Liver (tissue), 9 donors: ENCODE data around the gene FGD6. TPM values are rescaled to one million over a fixed set of nuclear protein-coding genes. Genes with fewer than 3 reads are reported as not detected.

Source experiments
- DNase-seq: peaks from one replicate; pipeline ENCODE4 v3.0.0-alpha.2; 2017; ENCODE audit warnings: low spot score
- H3K27ac ChIP-seq, 2 donors: one replicate each; pipeline ENCODE4 v1.7.0; 2013; ENCODE audit warnings: inconsistent platforms in 2 of 2, low read length in 2 of 2, control low read depth in 1 of 2, low read depth in 1 of 2, mild to moderate bottlenecking in 1 of 2
- H3K27me3 ChIP-seq, 4 donors: one replicate each; pipeline versions ENCODE4 v1.6.1 to v1.7.0; 2013; ENCODE audit warnings: low read length in 3 of 4, inconsistent platforms in 1 of 4, mild to moderate bottlenecking in 1 of 4, moderate library complexity in 1 of 4; ENCODE audit not compliant: control insufficient read depth in 4 of 4, insufficient read depth in 4 of 4
- H3K36me3 ChIP-seq, 4 donors: one replicate each; pipeline versions ENCODE4 v1.6.1 to v1.7.0; 2013; ENCODE audit warnings: low read length in 3 of 4, mild to moderate bottlenecking in 3 of 4, low read depth in 1 of 4, moderate library complexity in 1 of 4; ENCODE audit not compliant: control insufficient read depth in 4 of 4, insufficient read depth in 3 of 4
- H3K4me1 ChIP-seq, 4 donors: one replicate each; pipeline versions ENCODE4 v1.6.1 to v1.7.0; 2013; ENCODE audit warnings: low read length in 3 of 4, mild to moderate bottlenecking in 3 of 4, moderate library complexity in 1 of 4; ENCODE audit not compliant: control insufficient read depth in 4 of 4, insufficient read depth in 4 of 4
- H3K4me3 ChIP-seq, 3 donors: one replicate each; pipeline versions ENCODE4 v1.6.1 to v1.7.0; 2013; ENCODE audit warnings: low read length in 3 of 3, control low read depth in 1 of 3, low read depth in 1 of 3, mild to moderate bottlenecking in 1 of 3
- H3K9ac ChIP-seq, 2 donors: one replicate each; pipeline ENCODE4 v1.7.0; 2013; ENCODE audit warnings: low read length in 2 of 2, mild to moderate bottlenecking in 2 of 2, moderate library complexity in 2 of 2, control low read depth in 1 of 2, low read depth in 1 of 2
- H3K9me3 ChIP-seq, 4 donors: one replicate each; pipeline versions ENCODE4 v1.6.1 to v1.7.0; 2013; ENCODE audit warnings: low read length in 3 of 4; ENCODE audit not compliant: control insufficient read depth in 4 of 4
- ATF3 ChIP-seq: IDR thresholded peaks from 2 replicates; pipeline ENCODE4 v1.6.1; 2016; ENCODE audit warnings: antibody characterized with exemption
- CTCF ChIP-seq: fragments of 150-350 bp; IDR thresholded peaks from 2 replicates; pipeline ENCODE4 v1.5.1; 2017; ENCODE audit warnings: improper control_type of control experiment, low read depth, low read length; ENCODE audit not compliant: missing input control
- EGR1 ChIP-seq, 2 donors: IDR thresholded peaks; 2 replicates each; pipeline ENCODE4 v1.6.1; 2016 to 2018; ENCODE audit warnings: antibody characterized with exemption in 2 of 2, low read depth in 2 of 2
- FOXA2 ChIP-seq: IDR thresholded peaks from 2 replicates; pipeline ENCODE4 v1.6.1; 2016; ENCODE audit warnings: antibody characterized with exemption
- GABPA ChIP-seq, 2 donors: IDR thresholded peaks in 1 of 2; conservative IDR thresholded peaks in 1 of 2; 2 replicates each; pipeline ENCODE4 v1.6.1; 2016; ENCODE audit warnings: antibody characterized with exemption in 2 of 2, mild to moderate bottlenecking in 1 of 2, moderate library complexity in 1 of 2
- JUND ChIP-seq, 2 donors: IDR thresholded peaks; 2 replicates each; pipeline ENCODE4 v1.6.1; 2016; ENCODE audit warnings: antibody characterized with exemption in 2 of 2
- MAX ChIP-seq: IDR thresholded peaks from 2 replicates; pipeline ENCODE4 v1.6.1; 2016; ENCODE audit warnings: antibody characterized with exemption
- NR2F2 ChIP-seq: IDR thresholded peaks from 2 replicates; pipeline ENCODE4 v1.6.1; 2016; ENCODE audit warnings: antibody characterized with exemption
- RAD21 ChIP-seq, 2 donors: IDR thresholded peaks; 2 replicates each; pipeline ENCODE4 v1.6.1; 2016; ENCODE audit warnings: antibody characterized with exemption in 2 of 2, mild to moderate bottlenecking in 2 of 2
- REST ChIP-seq: IDR thresholded peaks from 2 replicates; pipeline ENCODE4 v1.6.1; 2016; ENCODE audit warnings: antibody characterized with exemption, mild to moderate bottlenecking
- RXRA ChIP-seq, 2 donors: IDR thresholded peaks; 2 replicates each; pipeline ENCODE4 v1.6.1; 2017 to 2018; ENCODE audit warnings: antibody characterized with exemption in 2 of 2, mild to moderate bottlenecking in 1 of 2
- SP1 ChIP-seq: IDR thresholded peaks from 2 replicates; pipeline ENCODE4 v1.6.1; 2018; ENCODE audit warnings: antibody characterized with exemption, mild to moderate bottlenecking
- TAF1 ChIP-seq: conservative IDR thresholded peaks from 2 replicates; pipeline ENCODE4 v1.6.1; 2016; ENCODE audit warnings: antibody characterized with exemption, mild to moderate bottlenecking
- YY1 ChIP-seq: IDR thresholded peaks from 2 replicates; pipeline ENCODE4 v1.6.1; 2016; ENCODE audit warnings: antibody characterized with exemption, mild to moderate bottlenecking
- ZBTB33 ChIP-seq: IDR thresholded peaks from 2 replicates; pipeline ENCODE4 v1.6.1; 2016; ENCODE audit warnings: antibody characterized with exemption
- polyA plus RNA-seq, 2 donors: library from polyadenylated mRNA; stranded (reverse) in 1 of 2; unstranded in 1 of 2; fragments of 200-250 nt in 1 of 2; fragments of >200 nt in 1 of 2; fragmentation: Nextera tagmentation in 1 of 2; extraction: Ambion mirVana in 1 of 2; gene quantifications; one replicate each; pipeline versions ENCODE4 v1.2.1 to v1.2.3, GENCODE V29; 2013 to 2015
- total RNA-seq, 2 donors: library from RNA; depleted of rRNA; stranded (reverse); fragments of >200 nt; gene quantifications; one replicate each; pipeline ENCODE4 v1.2.3, GENCODE V29; 2014
- donor health status: healthy.
- donor health status: healthy.
- donor health status: healthy.
- donor health status: healthy.
- donor health status: healthy.

The FGD6 gene
- total and polyA plus RNA-seq, 4 donors, result 0.54 to 6.9 (median 2.4) TPM

GRCh38 chr12:95185072-95185471 is 32.2 kb downstream of the FGD6 start (continued):
- no peak for TF ChIP-seq MAX
- no peak for TF ChIP-seq ATF3

- no peak for TF ChIP-seq SP1
- no peak for TF ChIP-seq RAD21 (IDR thresholded peaks at IDR 0.05)
- no peak for TF ChIP-seq TAF1
- no peak for TF ChIP-seq MAX
- no peak for TF ChIP-seq JUND (IDR thresholded peaks at IDR 0.05)
- TF ChIP-seq GABPA (IDR thresholded peaks at IDR 0.05 in 1 of 2, conservative IDR thresholded peaks at IDR 0.05 in 1 of 2), result no peak
- no peak for TF ChIP-seq REST
- no peak for TF ChIP-seq EGR1 (IDR thresholded peaks at IDR 0.05; ENCODE audit: low read depth in 2 of 2)
- no peak for TF ChIP-seq YY1
- no peak for TF ChIP-seq FOXA2
- no peak for TF ChIP-seq NR2F2
- TF ChIP-seq CTCF, result no peak
- TF ChIP-seq RXRA (IDR thresholded peaks at IDR 0.05), result no peak
- no peak for TF ChIP-seq ZBTB33
- no peak for TF ChIP-seq ATF3
- Histone ChIP-seq H3K36me3 (no peaks in the 10 kb centered on the region), H3K4me3 (no peak overlapping the region), H3K9ac (no peak overlapping the region), H3K4me1 (no peaks in the 10 kb centered on the region), H3K27me3 (no peaks in the 10 kb centered on the region), H3K9me3 (no peaks in the 10 kb centered on the region), H3K27ac (no peak overlapping the region)
- no peak for DNase-seq
Observed at GRCh38 chr12:95184121-95184520, 33.1 kb downstream of the FGD6 start.
